ENCODE measurements around the gene GPR158. TPM values are rescaled to one million over a fixed set of nuclear protein-coding genes. Genes with fewer than 3 reads are reported as not detected.

The GPR158 gene, protein sequence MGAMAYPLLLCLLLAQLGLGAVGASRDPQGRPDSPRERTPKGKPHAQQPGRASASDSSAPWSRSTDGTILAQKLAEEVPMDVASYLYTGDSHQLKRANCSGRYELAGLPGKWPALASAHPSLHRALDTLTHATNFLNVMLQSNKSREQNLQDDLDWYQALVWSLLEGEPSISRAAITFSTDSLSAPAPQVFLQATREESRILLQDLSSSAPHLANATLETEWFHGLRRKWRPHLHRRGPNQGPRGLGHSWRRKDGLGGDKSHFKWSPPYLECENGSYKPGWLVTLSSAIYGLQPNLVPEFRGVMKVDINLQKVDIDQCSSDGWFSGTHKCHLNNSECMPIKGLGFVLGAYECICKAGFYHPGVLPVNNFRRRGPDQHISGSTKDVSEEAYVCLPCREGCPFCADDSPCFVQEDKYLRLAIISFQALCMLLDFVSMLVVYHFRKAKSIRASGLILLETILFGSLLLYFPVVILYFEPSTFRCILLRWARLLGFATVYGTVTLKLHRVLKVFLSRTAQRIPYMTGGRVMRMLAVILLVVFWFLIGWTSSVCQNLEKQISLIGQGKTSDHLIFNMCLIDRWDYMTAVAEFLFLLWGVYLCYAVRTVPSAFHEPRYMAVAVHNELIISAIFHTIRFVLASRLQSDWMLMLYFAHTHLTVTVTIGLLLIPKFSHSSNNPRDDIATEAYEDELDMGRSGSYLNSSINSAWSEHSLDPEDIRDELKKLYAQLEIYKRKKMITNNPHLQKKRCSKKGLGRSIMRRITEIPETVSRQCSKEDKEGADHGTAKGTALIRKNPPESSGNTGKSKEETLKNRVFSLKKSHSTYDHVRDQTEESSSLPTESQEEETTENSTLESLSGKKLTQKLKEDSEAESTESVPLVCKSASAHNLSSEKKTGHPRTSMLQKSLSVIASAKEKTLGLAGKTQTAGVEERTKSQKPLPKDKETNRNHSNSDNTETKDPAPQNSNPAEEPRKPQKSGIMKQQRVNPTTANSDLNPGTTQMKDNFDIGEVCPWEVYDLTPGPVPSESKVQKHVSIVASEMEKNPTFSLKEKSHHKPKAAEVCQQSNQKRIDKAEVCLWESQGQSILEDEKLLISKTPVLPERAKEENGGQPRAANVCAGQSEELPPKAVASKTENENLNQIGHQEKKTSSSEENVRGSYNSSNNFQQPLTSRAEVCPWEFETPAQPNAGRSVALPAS (N-terminal part only)
- total RNA-seq, result not detected in 2 replicates

DNA sequence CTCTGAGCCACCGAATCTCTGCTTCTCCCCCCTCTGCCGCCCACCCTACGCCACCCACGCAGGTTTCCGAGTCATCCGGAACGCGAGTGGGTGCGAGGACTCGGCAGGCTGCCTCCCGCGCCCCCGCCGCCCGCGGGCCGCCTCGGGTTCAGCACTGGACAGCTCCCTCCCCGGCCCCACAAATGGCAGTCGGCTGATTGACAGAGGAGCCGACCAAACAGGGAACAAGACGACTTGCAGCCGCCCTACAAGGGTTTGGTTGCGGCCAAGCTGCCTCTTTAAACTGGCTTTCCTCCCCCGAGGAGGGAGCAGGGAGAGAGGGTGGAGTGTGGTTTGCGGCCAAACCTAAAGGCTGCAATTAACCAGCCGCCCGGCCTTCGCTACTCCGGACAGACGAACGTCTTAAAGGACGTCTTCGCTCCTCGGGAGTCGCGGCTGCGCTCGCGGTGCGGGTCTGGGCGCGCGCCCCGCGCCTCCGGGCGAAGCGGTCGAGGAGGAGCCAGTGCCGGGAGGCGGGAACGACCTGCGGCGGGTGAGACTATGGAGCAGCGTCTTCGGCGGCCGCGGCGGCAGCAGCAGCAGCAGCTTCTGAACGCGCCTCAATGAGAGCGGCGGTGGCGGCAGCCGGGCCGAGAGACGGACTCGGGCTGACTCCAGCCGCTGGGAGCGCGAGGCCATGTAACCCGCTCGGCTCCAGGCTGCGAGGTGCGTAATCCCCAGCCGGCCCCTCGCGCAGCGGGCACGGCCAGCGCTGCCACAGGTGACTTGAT lies at the start of gene GPR158:
Gene GPR158 (plus strand): TSS at position 541 of the 770 bp plus-strand sequence. CDS start 420 bp downstream, outside the sequence.

Other genes with a start within 250 kb of the GPR158 start
- 8.2 and 16.6 TPM in 2 replicates for gene PRTFDC1, start 222.4 kb upstream of the GPR158 start, total RNA-seq
- gene ENKUR, start 158.8 kb upstream of the GPR158 start, total RNA-seq, result not detected in 2 replicates
- gene THNSL1, start 158.4 kb upstream of the GPR158 start, total RNA-seq, result 1.1 and 1.3 TPM in 2 replicates